Epithelial cell of proximal tubule (primary cell): ENCODE measurements around the gene STYXL1. TPM values are rescaled to one million over a fixed set of nuclear protein-coding genes. Genes with fewer than 3 reads are reported as not detected.

Source experiments
- DNase-seq: peaks from one replicate; pipeline ENCODE4 v3.0.0-alpha.2; 2011; ENCODE audit warnings: low read depth
- H3K4me3 ChIP-seq: 2 replicates; pipeline ENCODE4 v1.5.1; 2011; ENCODE audit warnings: low read depth, mild to moderate bottlenecking, low read length
- total RNA-seq: library from RNA; depleted of rRNA; stranded (reverse); fragments of >200 nt; gene quantifications from 2 replicates; pipeline ENCODE4 v1.2.3, GENCODE V29; 2015
- TF ChIP-seq, protein P1 (sequence below): conservative IDR thresholded peaks from 2 replicates; pipeline ENCODE4 v1.5.1; 2012; ENCODE audit warnings: low read depth, mild to moderate bottlenecking, low read length

STYXL1 gene
- total RNA-seq, 1 donor from 2014 or later: 78.0 TPM

DNA sequence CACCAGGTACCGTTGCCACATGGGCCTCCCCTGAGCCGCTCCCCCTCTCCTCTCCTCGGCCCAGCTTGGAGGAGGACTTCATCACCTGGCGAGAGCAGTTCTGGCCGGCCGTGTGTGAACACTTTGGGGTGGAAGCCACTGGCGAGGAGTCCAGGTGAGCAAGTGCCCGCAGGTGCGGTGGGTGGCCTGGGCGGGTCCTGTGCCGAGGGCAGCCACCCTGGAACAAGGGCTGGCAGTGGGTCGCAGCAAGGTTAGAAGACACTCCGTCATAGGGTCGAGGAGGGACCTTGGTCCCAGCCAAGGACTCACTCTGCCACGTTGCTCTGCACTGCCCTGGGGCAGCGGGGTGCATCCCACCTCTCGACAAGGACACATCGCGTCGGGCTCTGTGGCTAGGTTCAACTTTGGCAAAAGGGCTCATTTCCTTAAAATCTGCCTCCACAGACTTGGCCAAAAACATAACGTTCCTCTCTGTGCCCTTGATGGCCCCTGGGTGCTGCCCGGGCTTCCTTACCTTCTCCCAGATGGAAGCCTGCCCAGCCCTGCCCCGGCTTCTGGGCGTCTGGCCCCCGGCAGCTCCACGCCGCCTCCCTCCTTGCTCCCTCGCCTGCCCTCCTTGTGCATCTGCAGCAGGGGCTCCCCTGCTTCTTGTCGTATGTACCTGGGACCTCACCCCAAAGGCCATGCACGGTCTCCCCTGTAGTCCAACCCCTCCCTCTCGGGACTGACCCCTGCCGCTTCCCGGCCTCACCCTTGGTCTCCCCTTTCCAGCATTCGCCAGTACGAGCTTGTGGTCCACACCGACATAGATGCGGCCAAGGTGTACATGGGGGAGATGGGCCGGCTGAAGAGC lies 66.1 kb downstream of the STYXL1 start:
- no peak overlapping the region for H3K4me3 ChIP-seq
- TF ChIP-seq, protein P1, sequence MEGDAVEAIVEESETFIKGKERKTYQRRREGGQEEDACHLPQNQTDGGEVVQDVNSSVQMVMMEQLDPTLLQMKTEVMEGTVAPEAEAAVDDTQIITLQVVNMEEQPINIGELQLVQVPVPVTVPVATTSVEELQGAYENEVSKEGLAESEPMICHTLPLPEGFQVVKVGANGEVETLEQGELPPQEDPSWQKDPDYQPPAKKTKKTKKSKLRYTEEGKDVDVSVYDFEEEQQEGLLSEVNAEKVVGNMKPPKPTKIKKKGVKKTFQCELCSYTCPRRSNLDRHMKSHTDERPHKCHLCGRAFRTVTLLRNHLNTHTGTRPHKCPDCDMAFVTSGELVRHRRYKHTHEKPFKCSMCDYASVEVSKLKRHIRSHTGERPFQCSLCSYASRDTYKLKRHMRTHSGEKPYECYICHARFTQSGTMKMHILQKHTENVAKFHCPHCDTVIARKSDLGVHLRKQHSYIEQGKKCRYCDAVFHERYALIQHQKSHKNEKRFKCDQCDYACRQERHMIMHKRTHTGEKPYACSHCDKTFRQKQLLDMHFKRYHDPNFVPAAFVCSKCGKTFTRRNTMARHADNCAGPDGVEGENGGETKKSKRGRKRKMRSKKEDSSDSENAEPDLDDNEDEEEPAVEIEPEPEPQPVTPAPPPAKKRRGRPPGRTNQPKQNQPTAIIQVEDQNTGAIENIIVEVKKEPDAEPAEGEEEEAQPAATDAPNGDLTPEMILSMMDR: no peak

DNA sequence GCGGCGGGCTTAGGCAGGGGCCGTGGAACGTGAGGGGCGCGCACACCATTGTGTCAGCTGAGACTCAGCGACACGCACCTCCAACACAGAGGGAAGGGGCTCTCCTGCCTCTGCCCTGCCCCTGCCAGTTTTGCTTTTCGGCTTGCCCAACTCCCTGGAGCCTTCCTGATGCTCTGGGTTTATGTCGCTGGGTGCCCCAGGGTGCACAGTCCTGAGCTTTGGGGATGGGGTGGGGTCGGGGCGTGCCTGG lies 66.7 kb downstream of the STYXL1 start:
- no peak for DNase-seq
- H3K4me3 ChIP-seq: no peak overlapping the region
- TF ChIP-seq, protein P1: no peak

More for the DNA sequence above, 66.1 kb downstream of the STYXL1 start:
- DNase-seq: no peak

DNA sequence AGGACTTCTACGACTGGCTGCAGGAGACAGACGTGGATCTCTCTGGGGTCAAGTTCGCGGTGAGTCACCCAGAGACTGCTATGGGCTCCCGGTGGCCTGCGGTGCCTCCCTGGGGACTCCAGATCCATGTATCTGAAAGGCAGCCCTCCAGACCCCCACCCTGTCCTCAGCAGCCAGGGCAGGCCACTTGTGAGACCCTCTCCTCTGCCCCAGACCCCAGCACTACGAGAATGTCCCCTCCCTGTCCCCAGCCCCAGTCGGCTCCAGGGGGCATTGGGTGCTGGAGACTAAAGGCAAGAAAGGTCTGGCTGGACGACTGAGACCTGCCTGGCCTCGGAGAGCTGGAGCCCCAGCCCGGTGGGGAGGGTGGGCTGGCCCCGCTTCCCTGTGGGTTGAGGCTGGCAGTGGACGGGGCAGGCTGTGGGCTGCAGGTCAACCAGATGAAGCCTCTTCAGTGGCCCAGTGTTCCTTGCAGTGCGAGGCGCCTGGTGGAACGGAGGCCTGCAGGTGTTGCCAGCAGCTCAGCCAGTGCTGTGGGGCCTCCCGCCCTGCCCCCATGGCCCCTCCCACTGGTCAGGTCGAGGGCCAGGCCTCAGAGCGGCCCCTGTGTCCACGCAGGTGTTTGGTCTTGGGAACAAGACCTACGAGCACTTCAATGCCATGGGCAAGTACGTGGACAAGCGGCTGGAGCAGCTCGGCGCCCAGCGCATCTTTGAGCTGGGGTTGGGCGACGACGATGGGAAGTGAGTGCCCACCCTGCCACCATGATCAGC lies 67.2 kb downstream of the STYXL1 start:
- TF ChIP-seq, protein P1: no peak
- no peak overlapping the region for H3K4me3 ChIP-seq
- DNase-seq: no peak

DNA sequence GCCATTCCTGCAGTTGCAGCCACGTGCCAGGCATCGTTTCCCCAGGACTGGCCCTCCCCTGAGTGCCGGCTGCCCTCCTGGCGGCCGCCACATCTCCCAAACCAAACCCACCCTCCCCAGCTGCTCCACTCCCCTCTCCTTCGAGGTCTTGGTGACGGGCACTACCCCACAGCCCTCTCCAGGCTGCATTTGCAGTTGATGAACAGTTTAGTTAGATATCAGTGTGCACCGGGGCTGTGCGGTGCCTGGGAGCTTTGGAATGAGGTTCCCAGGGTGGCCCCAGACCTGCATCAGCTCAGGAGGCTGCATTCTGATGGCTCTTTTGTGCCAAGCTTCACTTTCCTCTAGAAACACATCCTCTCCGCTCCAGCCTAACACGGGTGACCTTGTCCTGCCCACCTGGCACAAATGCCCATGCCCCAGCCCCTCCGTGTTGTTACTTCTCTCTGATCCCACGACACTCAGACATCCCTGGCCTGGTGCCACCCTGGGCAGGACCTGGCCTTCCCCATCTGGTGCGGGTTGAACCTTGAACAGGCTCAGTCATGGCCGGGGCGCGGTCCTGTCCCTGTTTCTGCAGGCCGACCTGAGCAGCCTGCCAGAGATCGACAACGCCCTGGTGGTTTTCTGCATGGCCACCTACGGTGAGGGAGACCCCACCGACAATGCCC lies 67.9 kb downstream of the STYXL1 start:
- TF ChIP-seq, protein P1: no peak
- DNase-seq: no peak
- no peak overlapping the region for H3K4me3 ChIP-seq

DNA sequence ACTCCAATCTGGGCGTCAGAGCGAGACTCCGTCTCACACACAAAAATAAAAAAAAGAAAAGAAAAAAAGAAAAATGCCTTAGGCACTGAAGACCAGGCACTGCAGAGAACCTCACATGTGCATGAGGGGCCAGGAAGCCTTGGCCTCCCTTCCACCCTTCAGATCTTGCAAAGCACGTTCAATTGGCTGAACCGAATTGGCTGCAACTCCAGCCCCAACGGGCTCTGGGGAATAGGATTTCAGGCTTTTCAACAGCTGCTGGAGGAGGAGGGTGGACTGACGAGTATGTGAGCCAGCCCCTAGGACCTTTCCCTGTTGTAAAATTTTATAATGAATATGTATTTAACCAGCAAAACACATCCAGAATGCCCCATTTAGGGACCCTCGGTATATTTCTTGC lies 70.1 kb downstream of the STYXL1 start:
- TF ChIP-seq, protein P1: no peak
- H3K4me3 ChIP-seq: no peak overlapping the region
- no peak for DNase-seq

DNA sequence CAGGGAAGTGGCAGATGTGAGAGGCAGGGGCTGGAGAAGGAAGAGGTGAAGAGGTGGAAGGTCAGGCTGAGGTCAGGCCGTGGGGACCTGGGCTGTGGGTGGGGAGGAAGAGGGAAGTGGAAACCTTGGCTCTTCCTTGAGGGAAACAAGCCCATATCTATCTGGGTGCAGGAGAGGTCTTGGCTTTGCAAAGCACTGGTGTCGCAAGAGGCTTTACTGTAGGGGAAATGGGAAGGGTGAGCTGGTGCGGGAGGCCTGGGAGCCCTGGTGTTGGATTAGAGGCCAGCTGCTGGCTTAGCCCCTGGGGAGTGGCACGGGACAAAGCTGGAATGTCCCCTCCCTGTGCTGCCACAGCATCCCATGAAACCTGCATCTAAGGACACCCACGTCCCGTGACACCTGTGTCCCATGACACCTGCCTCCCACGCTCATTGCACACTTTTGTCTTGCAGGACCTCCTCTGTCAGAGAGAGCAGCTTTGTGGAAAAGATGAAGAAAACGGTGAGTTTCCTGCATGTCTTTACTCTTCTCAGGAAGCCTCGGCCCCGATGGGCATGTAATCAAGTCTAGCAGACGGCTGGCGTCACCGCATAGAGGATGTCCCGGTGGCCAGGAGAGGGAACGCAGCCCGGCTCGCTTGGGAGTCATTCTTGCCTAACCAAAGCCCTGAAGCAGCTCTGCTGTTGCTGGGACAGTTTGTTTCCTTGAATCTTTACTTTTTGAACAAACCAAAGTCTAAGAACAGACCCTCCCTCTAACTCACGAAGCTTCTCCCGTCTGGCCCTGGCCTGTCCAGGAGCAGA lies 75.6 kb downstream of the STYXL1 start:
- TF ChIP-seq, protein P1: no peak
- DNase-seq: no peak
- H3K4me3 ChIP-seq: no peak overlapping the region
